GM18526 (cell line): ENCODE measurements around the gene IL17F.

Source experiments
- POLR2A ChIP-seq: IDR thresholded peaks from 3 replicates; pipeline ENCODE4 v1.6.1; 2011; ENCODE audit not compliant: insufficient read length; ENCODE audit errors: extremely low read depth

Gene IL17F

GRCh38 chr6:52216932-52217575, 27.2 kb downstream of the IL17F start:
- no peak for TF ChIP-seq POLR2A

- TF ChIP-seq POLR2A = no peak
Observed at GRCh38 chr6:52215787-52216186, 28.5 kb downstream of the IL17F start.

GRCh38 chr6:52213127-52213526, 31.2 kb downstream of the IL17F start:
- no peak for TF ChIP-seq POLR2A

- TF ChIP-seq POLR2A = no peak
Observed at GRCh38 chr6:52210227-52210626, 34.1 kb downstream of the IL17F start.

- no peak for TF ChIP-seq POLR2A
Observed at GRCh38 chr6:52209770-52210169, 34.5 kb downstream of the IL17F start.

GRCh38 chr6:52208612-52209011, 35.7 kb downstream of the IL17F start:
- TF ChIP-seq POLR2A = no peak

GRCh38 chr6:52207066-52207465, 37.2 kb downstream of the IL17F start:
- TF ChIP-seq POLR2A = no peak

- no peak for TF ChIP-seq POLR2A
Observed at GRCh38 chr6:52201493-52201892, 42.8 kb downstream of the IL17F start.

- TF ChIP-seq POLR2A = no peak
Observed at GRCh38 chr6:52201046-52201445, 43.3 kb downstream of the IL17F start.

GRCh38 chr6:52195886-52196285, 48.4 kb downstream of the IL17F start:
- no peak for TF ChIP-seq POLR2A

- TF ChIP-seq POLR2A = no peak
Observed at GRCh38 chr6:52191824-52192223, 52.5 kb downstream of the IL17F start.

GRCh38 chr6:52190409-52190808, 53.9 kb downstream of the IL17F start:
- TF ChIP-seq POLR2A = no peak

- no peak for TF ChIP-seq POLR2A
Observed at GRCh38 chr6:52189974-52190373, 54.3 kb downstream of the IL17F start.

- no peak for TF ChIP-seq POLR2A
Observed at GRCh38 chr6:52187098-52187497, 57.2 kb downstream of the IL17F start.
